ENCODE data around the gene CDX1.
A peak's percentile ranks its signal among the peaks of the same experiment; 100 is the strongest.

CDX1 gene

DNA sequence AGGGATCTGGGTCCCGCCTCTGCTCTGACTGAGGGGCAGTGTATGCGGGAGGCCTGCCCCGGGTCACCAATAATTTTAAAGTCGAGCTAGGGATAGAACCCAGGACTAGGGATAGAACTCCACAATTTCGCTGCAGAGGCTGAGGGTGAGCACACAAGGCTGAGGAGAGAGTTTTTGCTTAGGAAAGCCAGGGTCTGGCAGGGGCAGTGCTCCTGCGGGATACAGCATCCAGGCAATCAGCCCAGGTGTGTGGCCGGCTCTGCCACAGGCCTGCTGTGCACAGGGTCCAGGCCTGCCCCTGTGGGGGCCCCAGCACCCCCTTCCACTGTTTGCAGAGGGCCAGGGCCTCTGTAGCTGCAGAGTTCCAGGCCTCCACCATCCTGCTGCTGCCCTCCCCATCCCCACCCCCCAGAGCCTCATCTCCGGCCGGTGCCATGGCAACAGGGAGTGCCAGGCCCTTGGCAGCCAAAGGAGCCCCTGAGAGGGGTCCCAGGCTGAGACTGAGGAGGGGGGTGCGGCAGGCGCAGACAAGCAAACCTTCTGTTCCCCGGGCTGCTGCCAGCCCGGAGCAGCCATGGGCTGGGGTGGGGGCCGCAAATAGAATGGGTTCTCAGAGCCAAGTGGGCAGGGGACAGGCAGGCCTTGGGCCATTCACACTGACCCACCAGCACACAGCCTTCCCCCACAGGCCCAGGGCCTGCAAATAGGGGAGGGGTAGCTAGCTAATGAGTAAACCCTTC lies 19.5 kb upstream of the CDX1 start:
- DNase-seq (ENCODE audit: low spot score) = no peak

DNA sequence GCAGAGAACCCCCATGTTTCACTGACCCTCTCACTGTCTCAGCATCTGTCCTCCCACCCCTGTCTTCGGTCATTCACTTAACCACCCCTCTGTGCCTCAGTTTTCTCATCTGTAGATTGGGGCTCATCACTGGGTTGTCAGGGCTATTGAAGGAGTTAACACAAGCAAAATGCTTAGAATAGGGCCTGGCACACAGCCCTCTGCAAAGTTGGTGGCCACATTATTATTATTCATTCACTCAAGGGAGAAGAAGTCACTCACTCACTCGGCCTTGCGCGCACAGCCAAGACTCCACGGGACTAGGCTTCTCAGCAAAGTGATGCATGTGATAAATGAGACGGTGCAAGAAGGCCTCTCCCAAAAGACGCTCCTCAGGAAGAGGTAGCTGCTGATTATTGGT lies 18.9 kb upstream of the CDX1 start:
- DNase-seq (ENCODE audit: low spot score) = no peak

DNA sequence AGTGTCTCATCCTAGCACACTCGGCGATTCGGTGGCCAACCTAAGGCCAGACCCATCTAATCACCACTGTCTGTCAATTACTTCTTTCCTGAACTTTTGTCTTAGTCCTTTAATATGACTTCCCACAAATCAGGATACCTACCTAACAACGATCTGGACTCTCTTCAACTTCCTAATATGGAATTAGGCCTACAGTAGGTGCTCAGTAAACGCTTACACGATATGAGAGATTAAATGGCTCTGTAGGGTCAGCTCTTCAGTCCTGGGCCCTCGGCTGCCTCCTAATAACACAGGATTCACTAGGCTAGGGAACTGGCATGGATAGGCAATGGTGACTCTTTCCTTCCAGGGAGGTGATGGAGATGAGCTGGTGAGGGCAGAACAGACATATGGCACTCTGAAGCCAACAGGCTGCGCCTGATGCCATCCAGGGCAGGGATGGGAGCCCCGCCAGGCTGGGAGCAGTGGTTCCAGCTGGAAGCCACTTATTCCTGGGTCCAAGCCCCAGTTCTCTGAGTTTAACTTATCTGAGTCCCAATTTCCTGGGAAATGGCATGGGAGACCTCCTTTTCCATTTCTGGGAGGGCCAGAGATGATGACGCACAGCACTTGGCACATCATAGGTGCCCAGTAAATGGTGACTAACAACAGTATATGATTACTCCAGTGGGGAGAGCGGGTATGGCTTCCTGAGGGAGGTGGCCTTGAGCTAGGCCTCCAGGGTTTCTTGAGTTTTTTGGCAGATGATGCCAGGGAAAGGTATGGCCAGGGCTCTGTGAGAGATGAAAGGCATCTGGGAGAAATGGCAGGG lies 18.3 kb upstream of the CDX1 start:
- DNase-seq (ENCODE audit: low spot score) = no peak

DNA sequence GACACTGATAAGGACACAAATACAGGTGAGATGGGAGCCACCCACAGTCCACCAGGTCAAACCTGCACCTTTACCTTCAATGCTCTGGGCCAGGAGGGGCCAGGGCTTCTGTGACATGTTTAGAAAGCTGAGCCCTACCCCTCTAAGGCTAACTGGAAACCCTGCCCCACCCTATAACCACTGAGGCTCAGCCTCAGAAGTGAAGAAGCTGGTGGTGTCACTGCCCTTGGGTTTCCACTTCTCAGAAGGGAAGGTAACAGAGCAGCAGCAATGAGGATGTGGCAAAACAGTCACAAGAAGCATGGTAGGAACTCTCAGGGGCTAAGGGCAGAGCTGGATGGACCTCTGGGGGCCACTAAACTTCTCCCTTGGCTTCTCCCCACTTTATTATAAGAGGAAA lies 17.0 kb upstream of the CDX1 start:
- DNase-seq (ENCODE audit: low spot score) = no peak

DNA sequence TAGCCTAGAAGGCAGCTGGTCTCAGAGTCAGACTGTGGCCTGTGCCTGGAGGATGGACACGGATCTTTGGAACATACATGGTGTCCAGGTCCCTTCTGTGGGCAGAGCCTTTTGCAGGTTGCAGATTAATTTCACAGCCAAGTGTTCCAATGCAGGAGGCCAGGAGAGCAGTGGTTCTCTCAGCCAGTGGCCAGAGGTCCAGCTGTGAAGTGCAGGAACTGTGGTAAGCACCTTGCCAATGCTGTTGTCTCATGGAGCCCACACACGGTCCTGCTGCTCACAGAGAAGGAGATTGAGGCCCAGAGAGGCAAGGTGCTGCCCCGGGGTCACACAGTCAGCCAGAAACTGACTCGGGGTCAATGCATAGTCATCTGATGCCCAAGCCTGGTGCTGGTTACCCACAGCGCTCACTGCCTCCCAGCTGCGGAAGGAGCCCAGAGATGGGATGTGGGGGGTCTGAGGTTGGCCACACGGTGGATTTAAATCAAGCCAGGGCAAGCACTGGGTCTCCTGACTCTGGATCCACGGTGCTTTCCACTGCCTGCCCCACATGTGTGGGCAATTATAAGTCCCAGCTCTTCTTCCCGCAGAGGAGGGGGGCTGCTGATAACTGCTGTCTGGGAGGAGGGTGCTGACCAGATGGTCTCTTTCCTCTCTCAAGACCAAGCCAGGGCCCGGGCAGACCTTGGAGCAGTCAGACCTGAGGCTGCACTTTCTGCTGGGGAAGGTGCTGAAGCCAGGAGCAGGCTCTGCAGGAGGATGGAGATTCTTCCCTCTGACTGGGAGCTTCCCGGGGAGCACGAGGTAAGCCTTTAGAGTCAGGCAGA lies 13.7 kb upstream of the CDX1 start:
- DNase-seq (ENCODE audit: low spot score) = no peak

DNA sequence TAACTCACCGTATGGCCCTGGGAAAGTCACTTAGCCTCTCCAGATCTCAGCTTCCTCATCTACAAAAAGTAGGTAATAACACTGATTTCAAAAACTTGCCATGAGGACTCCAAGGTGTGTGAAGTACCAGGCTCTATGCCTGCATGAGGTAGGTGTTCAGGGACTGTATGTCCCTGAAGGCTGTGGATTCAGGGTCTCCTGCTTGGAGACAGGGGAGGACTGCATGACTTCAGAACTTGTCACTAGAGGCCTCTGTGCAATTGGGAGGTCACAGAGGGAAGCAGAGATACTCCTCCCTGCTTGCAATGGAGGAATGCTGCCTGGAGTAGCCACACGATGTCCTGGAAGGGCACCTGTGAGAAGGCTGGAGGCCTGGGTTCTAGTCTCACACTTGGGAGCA lies 13.1 kb upstream of the CDX1 start:
- DNase-seq (ENCODE audit: low spot score) = no peak

DNA sequence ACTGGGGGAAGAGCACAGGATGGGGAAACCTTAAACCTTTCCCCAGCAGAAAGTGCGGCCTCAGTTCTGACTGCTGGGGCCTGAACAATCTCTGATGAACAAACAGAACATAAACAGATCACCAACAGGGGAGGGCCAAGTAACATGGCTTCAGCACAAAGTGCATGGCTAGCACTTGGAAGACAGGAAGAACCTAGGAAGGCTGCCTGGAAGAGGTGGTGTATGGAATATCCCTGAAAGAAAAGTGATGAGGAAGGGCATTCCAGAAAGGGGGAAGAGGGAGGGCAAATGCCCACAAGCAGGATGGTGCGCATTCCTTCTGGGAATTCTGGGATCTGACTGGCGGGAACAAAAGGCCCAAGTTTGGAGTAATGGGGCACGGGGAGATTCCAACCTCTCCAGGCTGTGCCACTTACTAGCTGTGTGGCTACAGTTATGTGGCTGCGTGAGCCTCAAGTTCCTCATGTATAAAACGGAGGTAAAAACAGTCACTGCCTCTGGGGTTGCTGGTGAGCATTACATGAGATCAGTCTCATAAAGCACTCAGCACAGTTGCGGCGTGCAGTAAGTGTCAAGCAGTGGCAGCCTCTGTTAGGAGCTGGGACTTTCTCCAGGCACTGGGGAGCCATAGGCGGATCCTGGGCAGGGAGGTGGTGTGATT lies 12.5 kb upstream of the CDX1 start:
- no peak for DNase-seq (ENCODE audit: low spot score)

DNA sequence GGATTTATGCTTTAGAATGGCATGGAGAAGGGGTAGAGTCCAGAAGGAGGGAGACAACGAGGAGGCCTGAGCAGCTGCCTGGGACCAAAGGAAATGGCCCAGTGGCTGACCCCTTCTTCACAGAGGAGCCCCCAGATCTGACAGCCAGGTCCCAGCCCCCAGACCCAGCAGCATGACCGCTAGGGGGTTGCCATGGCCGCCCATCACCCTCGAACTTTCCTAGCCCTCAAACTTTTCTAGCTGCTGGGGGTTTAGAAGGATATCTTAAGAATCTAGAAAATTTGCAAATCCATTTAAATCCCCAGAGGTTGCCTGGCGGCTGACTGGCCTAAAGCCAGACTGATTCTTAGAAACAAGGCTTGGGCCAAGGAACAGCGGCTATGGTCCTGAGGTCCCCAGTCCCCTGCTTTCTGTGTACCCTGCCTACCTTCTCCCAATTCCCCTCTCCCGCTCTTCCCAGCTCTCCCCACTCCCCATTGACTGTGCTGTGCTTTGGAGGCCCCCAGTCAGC lies 11.9 kb upstream of the CDX1 start:
- DNase-seq (ENCODE audit: low spot score) = no peak

DNA sequence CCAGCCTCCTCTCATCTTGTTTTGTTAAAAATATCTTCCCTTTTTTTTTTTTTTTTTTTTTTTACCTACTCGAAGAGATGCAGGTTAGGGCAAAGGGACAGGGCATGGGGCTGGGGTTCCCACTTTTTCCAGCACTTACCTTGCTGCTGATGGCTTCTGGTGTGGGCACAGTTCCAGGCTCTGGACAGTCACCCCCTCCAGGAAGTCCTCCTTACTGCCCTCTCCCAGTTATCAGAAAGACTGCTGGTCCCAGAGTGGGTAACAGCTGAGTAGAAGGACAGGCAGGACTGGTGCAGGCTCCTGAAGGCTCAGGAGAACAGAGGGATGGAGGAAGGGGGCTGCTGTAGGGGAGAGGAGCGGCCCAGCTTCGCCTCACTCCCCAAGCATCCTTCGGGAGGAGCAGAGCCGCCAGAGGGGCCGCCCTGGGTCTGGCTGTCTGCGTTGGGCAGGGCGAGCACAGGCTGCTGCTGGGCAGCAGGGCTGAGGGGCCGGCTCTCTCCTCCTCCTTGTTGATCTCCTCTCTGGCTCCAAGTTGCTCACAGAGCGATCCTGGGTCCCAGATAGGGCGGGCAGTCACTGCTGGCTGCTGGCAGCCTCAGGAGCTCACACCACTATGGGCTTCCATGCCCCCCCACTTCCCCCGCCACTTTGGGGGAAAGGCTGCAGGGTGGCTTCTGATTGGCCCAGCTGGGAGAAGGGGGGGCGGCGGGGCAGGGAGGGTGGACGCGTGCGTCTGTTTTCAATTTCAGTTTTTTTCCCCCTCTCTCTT lies 11.1 kb upstream of the CDX1 start, which contains the start of gene PDGFRB:
TSS of gene PDGFRB (minus strand) at position 588 of the 769 bp plus-strand sequence. CDS start 18,798 bp downstream, outside the sequence.
- peak; percentile 29 for DNase-seq (ENCODE audit: low spot score)

DNA sequence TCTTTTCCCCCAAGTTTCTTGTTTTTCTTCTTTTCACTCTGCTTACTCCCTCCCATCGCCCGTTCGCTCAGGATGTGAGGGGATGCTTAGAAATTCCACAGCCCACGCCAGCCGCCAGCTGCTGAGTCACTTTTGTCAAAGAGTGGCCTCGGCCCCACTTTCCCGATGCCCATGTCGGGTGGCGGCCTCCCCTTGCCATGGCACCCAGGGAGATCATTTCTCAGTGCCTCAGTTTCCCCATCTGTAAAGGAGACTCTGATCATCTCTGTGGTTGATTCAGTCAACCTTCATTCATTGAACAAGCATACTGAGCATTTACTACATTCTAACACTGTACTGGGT lies 10.6 kb upstream of the CDX1 start:
- no peak for DNase-seq (ENCODE audit: low spot score)

DNA sequence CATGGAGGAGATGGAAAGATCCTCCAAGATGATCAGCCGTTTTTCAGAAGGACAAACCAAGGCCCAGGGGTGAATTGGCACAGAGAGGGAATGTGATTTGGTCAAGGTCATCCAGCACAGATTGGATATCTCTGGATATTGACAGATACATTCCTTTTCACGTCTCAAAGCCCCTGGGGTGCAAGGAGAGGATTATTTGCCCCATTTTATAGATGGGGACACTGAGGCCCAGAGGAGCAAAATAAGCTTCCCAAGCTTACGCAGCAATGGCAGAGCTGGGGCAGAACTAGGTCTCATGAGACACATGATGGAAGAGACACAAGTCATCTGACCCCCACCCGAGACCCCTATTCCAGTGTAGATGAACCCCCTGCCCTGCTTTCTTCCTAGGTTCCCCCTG lies 10.0 kb upstream of the CDX1 start:
- no peak for DNase-seq (ENCODE audit: low spot score)

DNA sequence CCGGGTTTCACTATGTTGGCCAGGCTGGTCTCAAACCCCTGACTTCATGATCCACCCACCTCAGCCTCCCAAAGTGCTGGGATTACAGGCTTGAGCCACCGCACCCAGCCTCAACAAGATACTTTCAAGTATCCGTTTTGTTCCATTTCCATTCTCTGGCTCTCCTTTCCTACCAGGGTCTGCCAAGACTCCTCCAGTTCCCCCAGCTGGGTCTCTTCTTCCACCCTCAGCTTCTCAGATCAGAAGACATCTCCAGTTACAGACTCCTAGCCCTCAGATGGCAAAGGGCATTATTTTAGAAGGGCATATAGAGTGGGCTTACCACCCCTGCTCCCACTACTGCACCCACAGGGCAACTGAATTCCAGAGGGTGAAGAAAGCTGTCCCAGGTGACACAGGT lies 9.4 kb upstream of the CDX1 start:
- no peak for DNase-seq (ENCODE audit: low spot score)

DNA sequence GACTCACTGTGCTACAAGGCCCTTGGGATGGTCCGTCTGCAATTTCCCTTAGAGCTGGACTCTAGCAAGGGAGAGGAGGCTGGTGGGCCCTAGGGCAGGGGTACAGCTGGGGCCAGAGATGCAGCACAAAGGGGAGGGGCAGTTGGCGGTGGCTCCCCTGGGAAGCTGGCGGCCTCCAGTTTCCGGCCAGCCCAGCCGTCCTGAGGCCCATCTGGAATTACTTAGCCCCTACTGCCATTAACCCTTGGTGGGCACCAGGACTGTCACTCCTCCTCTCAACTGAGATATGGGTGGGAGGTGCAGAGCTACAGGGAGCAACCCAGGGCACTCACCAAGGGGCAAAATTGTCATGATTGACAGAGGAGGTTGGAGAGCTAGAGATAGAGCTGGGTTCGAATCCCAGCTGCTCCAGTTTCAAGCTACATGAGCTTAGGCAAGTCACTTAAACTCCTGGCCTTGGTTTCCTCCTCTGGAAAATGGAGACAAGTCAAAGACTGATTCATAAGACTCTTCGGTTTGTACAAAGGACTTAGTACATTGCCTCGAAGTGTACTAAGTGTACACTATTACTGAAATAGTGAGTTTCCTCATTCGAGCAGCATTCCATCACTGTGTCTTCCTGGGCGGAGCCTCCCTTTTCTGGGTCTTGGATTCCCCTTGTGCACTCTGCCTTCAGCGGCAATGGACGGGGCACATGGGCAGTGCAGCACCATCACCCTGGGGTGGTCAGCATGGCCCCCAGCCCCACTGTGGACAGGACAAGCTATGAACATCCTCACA lies 8.2 kb upstream of the CDX1 start:
- DNase-seq (ENCODE audit: low spot score) = no peak

DNA sequence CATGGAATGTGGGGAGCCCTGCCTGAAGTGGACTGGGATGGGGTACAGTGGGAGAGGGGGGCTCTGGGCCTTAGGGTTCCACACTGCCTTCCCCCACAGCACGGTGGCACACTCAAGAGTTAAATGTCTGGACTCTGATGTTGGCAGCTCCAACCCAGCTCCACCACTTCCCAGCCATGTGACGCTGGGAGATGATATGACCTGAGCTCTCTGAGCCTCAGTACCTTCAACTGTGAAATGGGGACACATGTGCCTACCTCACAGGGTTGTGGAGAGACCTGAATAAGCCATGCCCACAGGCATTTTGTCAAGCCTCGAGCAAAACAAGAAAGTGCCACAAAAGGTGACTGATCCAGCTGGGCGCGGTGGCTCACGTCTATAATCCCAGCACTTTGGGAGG lies 7.5 kb upstream of the CDX1 start:
- DNase-seq (ENCODE audit: low spot score) = no peak

DNA sequence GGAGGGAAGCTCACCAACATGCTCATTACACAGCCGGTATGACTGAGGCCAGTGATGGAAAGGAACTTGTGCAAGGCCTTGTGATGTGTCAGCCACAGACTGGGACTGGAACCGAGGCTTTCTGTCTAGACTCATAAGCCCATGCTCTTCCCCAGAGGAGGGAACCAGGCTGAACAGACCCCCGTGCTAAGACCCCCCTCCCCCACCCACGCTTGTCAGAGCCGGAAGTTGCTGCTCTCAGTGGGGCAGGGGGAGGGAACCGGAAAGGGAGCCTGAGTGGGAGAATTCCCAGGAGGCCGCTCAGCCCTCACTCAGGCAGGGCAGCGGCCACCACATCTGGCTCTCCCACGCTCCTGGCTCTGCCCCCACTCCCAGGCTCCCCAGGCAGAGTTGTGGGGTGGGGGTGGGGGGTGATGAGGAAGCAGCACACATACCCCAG lies 6.8 kb upstream of the CDX1 start:
- no peak for DNase-seq (ENCODE audit: low spot score)

DNA sequence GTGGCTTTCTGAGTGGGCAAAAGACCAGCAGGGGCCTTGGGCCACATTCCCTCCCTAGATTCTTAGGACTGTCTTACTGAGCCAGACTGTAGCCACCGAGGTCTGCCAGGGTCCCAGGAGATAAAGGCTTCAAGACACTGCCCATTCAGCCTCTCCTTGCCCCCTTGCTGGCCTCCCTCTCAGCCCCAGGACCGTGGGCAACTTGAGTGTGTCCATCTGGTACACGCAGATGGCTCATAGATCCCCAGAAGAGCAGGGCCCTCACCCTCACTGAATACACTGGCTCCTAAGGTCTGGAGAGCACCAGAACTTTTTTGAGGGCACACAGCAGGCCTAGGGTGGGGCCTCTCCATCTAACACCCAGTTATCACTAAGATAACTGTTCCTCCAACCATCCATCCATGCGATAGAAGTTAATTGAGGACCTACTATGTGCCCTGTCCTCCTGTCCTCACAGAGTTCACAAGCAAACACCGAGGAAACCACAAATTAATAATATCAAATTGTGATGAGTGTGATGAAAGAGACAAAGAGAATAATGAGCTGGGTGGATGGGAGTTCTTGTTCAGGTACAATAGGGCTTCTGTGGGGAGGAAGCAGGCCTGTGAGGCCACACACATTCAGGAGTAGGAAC lies 6.0 kb upstream of the CDX1 start:
- no peak for DNase-seq (ENCODE audit: low spot score)

DNA sequence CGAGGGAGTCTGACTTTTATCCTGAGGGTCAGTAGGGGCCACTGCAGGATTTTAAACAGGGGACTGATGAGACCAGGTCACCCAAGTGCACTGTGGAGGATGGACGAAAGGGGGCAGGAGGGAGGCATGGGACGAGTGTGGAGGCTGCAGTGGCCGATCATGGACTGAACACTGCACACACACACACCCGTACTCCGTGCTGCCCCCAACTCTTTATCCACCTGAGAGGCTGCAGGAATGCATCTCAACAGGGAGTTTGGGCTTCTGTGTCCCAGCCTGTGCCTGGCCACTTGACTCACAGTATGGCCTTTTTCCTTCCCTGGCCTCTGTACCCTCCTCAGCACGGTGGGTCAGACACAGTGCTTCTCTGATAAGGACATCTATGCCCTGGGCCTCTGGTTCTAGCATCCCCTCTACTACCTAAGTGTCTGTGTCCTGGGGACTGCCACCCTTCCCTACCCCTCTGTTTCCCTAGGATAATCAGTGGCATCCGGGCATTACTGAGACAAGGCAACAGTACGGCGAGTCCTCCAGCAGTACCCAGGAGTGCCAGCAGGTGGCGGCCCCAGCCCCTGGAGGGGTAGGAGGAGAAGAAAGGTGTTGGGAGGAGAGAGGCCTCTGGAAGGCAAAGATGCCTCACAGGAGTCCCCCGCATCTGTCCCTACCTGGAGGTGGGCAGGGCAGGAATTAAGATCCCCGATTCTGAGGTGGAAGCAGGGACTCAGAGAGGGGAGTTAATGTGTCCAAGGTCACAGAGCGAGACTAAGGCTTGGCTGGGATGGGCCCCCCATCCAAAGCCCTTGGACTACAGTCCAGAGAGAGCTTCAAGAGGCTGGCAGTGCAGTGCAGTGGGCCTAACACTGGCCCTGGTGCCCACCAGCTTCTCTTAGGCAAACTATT lies 5.1 kb upstream of the CDX1 start:
- peak; percentile 60 for DNase-seq (ENCODE audit: low spot score)

DNA sequence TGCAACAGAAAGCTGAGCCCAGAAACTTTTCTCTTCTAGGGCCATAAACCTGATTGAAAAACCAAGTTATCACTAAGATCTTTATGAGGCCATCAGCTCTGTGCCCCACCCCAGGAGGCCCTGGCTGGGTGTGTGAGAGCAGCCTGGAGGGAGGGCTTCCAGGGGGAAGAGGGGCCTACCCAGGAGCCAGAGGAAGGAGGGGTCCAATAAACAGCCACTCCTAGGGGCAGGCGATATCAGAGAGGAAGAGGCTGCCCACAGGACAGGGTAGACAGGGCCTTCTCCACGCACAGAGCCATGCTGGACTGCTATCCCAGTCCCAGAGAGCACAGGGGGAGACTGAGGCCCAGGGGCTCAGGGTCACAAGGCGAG lies 4.5 kb upstream of the CDX1 start:
- DNase-seq (ENCODE audit: low spot score) = no peak

DNA sequence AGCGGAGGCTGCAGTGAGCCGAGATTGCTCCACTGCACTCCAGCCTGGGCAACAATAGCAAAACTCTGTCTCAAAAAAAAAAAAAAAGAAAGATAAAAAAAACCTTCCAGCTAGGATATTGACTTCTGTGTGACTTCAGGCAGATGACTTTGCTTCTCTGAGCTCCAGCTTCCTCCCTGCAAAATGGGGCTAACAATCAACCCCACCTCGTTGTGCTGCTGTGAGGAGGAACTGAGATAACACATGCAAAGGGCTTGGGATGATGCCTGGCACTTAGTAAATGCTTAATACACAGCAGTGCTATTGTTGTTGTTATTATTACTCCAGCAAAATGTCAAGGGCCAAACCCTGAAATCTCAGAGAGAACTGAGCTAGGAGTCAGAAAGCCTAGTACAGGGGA lies 3.5 kb upstream of the CDX1 start:
- DNase-seq (ENCODE audit: low spot score) = no peak

Data from CD4-positive, alpha-beta T cell treated with Interleukin-15 for 4 hours (primary cell).